Thyroid gland (tissue), 4 donors: ENCODE measurements around the gene DPF3.

Experiments
- CTCF ChIP-seq, 6 experiments: fragments of 200-600 bp in 3 of 6; fragments of 450-650 bp in 3 of 6; sonication (generic) in 3 of 6; IDR thresholded peaks; one replicate each; pipeline ENCODE4 v1.5.1; 2016 to 2019; ENCODE audit warnings: antibody characterized with exemption in 6 of 6, mild to moderate bottlenecking in 2 of 6, inconsistent platforms in 1 of 6, moderate library complexity in 1 of 6
- POLR2A ChIP-seq, 2 donors: fragments of 450-650 bp; IDR thresholded peaks; one replicate each; pipeline ENCODE4 v1.6.1; 2017; ENCODE audit warnings: antibody characterized with exemption in 2 of 2, mild to moderate bottlenecking in 2 of 2, moderate library complexity in 1 of 2

DNA sequence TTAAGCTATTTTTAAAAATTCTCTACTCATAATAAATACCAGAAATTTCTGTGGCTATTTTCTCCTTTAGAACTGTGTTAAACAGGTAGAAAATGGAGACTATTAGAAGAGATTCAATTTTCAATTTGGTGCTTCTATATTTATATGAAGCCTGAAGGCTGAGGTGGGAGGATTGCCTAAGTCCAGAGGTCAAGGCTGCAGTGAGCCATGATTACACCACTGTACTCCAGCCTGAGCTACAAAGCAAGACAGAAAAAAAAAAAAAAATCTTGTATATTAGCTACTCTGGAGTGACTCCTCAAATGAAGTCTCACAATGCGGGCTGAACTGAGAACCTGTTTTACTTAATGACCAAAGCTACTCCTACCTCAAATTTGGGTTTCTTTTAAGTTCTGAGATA lies 9.8 kb upstream of the DPF3 start:
- TF ChIP-seq CTCF (IDR thresholded peaks at IDR 0.05), result no peak
- no peak for TF ChIP-seq POLR2A (IDR thresholded peaks at IDR 0.05)
